ENCODE results near the gene PML. TPM values are rescaled to one million over a fixed set of nuclear protein-coding genes. Genes with fewer than 3 reads are reported as not detected.

PML gene
- total RNA-seq (2014; rRNA removed), result 67.5 and 78.6 TPM in 2 replicates
- polyA plus RNA-seq (2012), result 66.2 TPM

DNA sequence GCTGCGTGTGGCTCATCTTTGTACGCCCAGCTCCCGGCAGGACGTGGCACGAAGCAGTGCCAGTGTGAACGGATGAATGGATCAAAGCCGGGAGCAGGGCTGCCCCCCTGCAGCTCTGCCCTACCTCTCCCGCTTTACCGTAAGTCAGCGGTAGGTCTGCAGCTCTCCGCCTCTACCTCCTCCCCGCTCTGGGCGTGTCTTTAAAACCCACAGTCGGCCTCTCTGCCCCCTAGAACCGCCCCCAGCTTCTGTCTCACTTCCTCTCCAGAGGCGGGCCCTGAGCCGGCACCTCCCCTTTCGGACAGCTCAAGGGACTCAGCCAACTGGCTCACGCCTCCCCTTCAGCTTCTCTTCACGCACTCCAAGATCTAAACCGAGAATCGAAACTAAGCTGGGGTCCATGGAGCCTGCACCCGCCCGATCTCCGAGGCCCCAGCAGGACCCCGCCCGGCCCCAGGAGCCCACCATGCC is at the start of gene PML:
PML (plus strand) TSS at position 304 of the 471 bp plus-strand sequence; CDS start at position 401, 97 bp downstream.
- DNase-seq (ENCODE audit: low read depth), result peak; percentile 93

DNA sequence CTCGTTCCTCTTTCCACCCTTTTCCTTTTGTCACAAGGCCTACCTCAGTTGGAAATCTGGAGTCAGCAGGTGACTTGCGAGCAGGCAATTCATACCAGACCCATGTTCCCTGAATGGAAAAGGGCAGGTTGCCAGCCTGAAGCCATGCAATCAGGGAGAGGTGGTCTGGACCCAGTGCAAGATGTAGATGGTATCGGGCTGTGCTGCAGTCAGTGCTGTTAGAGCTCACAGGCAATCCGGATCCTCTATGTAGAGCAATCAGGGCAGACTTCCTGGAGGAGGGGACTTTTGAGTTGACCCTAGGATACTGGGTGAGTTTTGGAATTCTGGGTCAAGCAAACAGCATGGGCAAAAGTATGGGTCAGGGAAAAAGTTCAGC is 49.4 kb upstream of the PML start:
- no peak for DNase-seq (ENCODE audit: low read depth)

DNA sequence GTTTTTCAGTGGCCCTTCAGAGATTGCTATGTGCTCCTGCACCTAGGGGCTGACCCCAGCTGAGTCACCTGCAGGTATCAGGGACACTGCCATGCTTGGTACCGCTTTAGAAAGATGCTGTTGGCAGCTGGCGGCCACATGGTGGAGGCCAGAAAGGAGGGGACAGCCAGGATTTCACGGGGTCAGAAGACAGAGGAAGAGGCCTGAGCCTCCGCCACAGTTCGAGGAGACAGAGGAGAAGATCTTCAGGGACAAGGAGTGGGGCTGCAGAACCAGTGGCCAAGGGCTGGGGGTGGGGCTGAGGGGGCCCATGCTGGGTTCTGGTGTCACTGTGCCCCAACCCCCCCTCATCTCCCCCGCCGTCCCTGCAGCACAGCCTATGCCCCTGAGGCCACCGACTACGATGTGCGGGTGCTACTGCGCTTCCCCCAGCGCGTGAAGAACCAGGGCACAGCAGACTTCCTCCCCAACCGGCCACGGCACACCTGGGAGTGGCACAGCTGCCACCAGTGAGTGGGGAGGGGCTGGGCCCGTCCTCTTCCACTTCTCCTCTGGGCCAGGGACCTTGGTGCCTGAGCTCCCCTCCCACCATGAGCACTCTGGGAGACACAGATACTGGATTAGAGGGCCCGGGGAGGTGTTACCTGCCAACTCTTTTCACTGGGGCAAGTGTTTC is 48.3 kb upstream of the PML start:
- no peak for DNase-seq (ENCODE audit: low read depth)

- no peak for DNase-seq (ENCODE audit: low read depth)
Measured at GRCh38 chr15:73946795-73947370, 47.6 kb upstream of the PML start.

DNA sequence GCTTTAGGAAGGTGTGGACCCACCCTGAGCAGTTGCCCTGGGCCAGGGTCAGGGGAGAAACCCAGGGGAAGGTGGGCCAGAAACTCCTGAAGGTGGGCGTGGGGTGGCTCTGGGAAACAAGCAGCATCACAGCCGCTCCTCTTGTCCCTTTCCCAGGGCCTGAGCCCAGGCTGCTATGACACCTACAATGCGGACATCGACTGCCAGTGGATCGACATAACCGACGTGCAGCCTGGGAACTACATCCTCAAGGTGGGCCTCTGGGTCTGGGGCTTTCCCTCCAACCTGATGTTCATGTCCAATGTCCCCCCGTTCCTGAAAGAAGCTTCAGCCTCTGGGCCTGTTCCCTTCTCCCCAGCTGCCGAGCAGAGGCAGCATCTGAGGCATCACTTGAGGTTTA is 46.9 kb upstream of the PML start:
- DNase-seq (ENCODE audit: low read depth), result no peak

DNA sequence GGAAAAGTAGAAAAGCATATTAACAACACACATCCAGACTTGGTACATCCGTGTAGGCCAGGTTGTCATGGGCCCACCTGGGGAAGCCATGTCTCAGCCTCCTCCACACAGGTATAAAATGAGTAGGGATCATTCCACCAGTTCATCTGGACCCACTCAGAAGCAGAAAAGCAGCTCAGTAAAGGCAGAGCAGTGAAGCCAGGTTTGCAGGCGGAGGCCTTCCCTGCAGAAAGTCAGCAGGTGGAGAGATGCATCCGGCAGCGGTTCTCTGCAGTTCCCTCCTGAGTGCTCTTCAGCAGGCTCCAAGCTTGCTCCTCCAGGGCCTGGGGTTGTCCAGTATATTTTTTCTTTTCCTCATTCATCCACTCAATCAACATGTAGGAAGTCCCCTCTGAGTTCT is 46.1 kb upstream of the PML start:
- no peak for DNase-seq (ENCODE audit: low read depth)

- DNase-seq (ENCODE audit: low read depth), result no peak
Measured at GRCh38 chr15:73948982-73949381, 45.5 kb upstream of the PML start.

GRCh38 chr15:73949496-73949895 is 45.0 kb upstream of the PML start:
- no peak for DNase-seq (ENCODE audit: low read depth)

DNA sequence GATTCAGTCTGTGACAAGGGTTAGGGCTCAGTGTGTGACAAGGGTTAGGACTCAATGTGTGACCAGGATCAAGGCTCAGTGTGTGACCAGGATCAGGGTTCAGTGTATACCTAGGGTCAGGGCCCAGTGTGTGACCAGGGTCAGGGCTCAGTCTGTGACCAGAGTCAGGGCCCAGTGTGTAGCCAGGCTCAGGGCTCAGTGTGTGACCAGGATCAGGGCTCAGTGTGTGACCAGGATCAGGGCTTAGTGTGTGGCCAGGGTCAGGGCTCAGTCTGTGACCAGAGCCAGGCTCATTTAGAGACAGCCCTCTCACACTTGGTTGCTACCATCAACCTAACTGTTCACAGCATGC is 44.1 kb upstream of the PML start:
- DNase-seq (ENCODE audit: low read depth), result no peak

DNA sequence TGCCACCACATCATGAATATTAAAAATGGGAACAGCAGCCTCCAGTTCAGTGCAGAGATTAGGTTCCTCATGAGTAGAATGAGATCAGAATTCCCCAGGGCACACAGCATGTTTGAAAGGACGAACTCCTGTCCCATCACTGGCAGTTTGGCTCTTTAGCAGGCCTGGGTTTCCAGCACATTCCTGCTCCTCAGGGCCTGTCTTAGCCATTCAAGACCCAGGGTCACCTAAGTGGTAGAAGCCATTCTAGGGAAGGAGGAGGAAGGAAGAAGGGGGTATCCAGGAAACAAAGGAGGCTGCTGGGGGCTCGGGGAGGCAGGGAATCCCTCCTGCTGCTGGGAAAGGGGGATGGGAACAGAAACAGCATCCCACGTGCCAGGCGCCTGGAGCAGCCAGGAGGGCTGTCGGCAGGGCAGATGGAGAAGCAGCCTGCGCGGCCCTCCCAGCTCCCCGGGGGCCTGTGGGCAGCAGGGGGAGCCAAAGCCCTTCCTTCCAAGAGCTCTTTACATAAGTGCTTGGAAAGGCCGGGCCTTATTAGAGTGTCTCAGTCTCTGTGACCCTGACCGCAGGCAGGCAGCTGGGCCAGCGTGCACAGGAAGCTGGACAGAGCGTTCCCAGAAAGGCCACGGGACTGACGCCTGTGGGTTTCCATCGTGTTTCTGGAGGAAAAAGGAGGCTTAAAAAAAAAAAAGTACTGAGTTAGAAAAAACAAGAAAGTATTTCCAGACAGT is 43.5 kb upstream of the PML start:
- DNase-seq (ENCODE audit: low read depth), result peak; percentile 100

GRCh38 chr15:73951601-73952000 is 42.9 kb upstream of the PML start:
- no peak for DNase-seq (ENCODE audit: low read depth)

DNA sequence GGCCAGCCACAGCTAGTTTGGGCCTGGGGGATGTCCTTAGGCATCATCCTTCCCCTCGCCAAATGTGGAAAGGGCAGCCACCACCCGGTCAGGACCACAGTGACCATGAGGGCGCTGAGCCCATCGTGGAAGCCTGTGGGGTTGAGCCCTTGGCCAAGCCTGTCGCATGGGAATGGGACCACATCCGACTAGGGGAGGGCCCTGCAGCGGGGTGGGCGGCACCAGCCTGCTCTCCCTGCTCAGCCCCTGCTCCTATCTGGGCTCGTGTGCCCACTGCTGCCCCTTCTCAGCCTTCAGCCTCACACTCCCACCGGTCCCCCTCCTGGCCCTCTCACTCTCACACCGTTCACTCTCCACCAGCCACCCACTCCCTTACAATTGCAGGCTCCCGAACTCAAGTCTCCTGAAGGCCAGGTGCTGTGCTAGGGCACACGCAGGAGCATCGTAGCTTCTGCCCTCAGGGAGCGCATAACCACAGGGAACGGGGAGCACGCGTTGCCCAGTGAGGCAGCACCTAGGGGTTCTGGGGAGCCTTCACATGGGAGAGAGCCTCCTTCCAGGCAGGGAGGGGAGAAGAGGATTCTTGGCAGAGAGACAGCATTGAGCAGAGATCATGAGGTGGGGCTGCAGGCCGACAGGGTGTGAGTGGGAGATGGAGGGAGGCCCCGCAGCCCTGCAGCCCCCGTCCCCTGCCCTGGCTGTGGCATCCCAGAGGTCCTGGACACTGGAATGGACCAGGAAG is 42.2 kb upstream of the PML start:
- no peak for DNase-seq (ENCODE audit: low read depth)

DNA sequence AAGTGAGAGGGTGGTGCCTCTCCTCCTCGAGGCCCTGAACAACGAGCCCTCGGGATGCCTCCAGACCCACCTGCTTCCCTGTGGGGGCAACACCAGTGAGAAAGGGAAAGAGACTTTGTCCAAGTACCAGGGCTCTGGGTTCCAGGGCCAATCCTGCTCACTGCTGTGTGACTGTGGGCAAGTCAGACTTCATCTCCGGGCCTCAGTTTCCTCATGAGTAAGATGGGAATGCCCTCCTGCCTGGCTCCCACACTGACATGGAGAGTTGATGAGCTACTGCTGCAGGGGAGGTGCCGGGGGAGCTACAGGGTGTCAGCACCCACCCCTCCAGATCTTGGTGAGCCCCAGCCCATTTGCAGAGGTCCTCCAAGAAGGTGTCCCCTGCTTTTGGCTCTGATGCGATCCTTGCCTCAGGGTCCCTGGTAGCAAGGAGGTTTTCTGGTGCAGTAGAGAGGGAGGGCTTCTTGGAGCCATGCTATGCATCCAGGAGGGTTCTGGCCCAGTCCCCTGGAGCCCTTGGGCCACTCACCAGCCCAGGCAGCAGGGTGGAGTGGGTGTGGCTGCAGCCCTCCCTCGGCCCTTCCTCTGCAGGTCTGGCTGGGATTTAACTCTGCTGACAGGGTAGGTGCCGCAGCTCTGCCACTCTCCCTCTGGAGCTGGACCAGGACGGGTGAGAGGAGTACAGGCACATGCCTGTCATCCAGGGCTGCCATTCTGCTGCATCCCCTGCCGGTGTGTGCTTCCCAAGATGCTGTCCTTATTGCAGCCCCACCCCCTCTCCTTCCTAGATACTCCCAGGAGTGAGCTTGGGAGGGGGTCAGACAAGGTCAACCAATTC is 41.4 kb upstream of the PML start:
- DNase-seq (ENCODE audit: low read depth), result no peak

DNA sequence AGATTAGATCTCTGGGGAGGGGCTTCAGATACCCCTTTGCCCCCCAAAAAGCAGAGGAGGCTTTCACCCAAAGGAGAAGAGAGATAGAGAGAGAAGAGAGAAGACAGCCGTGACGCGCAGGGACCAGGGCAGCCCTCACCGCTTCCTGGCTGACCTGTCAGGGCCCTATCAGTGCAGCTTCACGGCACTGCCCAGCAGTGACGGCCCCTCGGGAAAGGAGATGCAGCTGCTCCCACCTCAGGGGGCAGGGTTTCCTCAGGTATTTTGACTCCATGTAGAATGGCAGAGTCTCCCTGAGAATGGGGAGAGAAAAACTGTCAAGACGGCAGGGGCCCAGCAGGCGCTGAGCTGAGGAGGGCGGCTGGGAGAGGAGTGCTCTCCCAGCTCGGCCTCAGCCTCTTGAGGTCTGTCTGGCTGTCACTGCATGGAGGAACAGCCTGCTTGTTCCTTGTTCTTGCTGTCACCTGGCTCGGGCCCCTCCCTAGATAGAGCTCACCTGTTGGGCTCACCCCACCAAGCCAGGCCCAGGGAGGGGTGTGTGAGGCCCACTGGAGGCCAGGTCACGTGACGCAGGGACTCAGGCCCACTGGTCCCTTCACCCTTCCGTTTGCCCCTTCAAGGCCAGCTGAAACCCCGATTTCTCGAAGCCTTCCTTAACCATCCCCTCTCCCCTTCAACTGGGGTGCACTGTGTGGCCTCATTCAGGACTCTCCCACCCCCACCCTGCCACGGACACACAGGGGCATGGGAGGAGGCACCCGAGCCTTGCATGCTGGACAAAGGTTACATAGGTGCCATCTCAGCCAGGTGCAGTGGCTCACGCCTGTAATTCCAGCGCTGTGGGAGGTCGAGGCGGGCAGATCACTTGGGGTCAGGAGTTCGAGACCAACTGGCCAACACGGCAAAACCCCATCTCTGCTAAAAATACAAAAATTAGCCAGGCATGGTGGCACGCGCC is 40.0 kb upstream of the PML start:
- no peak for DNase-seq (ENCODE audit: low read depth)

DNA sequence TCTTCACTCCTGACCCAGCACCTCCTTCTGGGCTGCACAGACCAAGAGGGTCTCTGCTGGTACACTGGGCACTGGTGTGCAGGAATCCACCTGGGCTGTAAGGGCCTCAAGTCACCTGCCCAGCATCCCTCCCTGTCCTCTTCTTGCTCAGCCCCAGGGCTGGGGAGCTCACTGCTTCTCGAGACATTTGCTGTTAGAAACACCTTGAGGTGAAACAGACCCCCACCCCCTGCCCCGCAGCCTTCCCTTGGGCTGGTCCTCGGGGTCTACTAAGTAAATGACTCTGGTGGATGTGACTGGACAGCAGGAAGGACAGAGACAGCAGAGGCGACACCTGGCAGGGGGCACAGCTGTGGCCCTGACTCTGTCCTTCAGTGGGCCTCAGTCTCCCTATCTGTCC is 39.2 kb upstream of the PML start:
- DNase-seq (ENCODE audit: low read depth), result no peak

- no peak for DNase-seq (ENCODE audit: low read depth)
Measured at GRCh38 chr15:73955861-73956742, 38.4 kb upstream of the PML start.

DNA sequence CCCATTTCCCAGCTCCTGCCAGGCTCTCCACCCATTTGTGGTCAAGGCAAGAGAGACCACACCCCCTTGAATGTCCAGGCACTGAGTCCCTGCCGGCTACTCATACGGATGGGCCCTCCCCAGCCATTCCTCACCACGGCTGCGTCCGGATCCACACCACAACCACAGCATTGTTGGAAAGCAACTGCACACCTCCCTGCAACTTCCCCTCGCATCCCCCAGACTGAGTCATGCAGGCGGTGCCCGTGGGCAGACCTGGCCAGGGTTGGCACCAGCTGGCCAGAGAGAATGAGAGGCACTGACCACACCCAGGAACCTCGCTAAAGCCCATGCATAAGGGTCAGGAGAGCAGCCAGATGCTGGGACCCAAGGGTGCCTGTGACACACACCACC is 37.8 kb upstream of the PML start:
- DNase-seq (ENCODE audit: low read depth), result peak; percentile 99

DNA sequence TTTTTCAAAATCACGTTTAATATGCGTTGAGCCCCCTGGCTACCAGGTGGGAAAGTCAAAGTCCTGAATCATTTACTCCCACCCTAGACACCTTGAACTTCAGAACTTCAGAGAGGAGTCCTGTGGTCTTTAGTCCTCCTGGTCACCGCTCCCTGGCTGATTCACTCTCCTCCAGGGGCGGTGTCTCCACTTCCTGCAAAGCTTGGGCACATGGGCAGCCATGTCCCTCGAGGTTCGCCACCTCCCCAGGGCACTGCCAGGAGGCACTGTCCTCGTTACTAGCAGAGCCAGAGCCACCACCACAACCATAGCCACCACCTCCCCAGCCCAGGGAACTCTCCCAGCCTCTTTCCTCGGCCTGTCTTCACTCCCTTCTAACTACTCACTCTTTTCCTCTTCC is 37.2 kb upstream of the PML start:
- peak; percentile 52 for DNase-seq (ENCODE audit: low read depth)

DNA sequence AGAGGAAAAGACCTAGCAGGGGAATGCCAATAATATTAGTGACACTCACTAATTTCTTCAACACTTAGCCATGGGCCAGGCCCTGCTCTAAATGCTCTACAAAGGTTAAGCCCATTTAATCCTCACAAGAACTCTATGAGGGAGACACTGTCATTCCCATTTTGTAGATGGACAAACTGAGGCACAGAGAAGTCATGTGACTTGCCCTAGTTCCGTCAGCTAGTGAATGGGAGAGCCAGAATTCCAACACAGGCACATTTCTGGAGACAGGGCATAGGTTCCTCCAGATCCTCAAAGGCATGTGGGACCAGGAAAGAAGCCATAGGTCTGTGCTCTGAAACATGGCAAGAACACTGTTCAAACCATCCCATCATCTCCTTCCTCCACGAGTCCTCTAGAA is 36.7 kb upstream of the PML start:
- DNase-seq (ENCODE audit: low read depth), result no peak

All from LHCN-M2 (cell line).